ENCODE data around the gene MYL4.
A peak's percentile ranks its signal among the peaks of the same experiment; 100 is the strongest.
"Not testable (repeated sequence)": the region's sequence is repeated elsewhere in the genome, so short reads cannot be mapped to it uniquely, and the experiment has no call there.

Gene MYL4

DNA sequence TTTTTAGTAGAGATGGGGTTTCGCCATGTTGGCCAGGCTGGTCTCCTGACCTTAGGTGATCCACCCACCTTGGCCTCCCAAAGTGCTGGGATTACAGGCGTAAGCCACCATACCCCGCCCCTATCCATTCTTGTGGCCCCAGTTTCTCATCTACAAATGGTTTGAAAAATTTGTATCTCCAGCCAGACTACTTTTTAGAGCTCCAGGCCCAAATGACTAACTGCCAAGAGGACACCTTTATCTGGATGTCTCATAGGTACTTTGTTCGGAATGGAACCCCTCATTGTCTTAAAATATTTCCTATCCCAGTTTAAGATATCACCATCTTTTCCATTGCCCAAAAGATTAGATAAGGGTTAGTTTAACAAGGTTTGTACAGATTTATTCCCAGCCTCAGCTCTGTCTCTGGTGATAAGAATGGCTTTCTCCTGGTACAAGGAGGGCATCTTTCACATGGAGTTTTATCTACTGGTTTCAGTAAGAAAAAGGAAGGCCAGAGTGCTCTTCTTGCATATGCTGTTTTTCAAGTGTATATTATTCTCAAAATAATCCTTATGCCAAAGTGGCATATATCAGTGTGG, 15.1 kb upstream of the MYL4 start:
- no peak for DNase-seq (ENCODE audit: low read depth in 2 of 2)

DNA sequence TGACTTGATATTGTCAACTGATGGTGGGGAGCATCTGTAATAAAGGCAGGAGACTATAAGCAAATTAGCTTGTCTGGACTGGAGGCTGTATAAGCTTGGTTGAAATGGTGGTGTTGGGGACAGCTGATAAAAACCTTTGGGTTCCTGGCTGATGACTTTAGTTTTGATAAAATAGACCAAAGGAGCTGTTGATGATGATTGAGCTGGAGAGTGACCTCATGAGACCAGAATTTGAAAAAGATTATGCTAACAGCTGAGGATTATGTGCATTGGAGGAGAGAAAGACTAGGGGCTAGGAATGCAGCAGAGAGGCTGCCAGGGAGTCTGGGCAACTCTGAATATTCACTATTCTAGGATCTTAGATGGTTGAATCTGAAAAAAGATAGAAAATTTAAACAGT, 11.3 kb upstream of the MYL4 start:
- DNase-seq (ENCODE audit: low read depth in 2 of 2) = no peak

DNA sequence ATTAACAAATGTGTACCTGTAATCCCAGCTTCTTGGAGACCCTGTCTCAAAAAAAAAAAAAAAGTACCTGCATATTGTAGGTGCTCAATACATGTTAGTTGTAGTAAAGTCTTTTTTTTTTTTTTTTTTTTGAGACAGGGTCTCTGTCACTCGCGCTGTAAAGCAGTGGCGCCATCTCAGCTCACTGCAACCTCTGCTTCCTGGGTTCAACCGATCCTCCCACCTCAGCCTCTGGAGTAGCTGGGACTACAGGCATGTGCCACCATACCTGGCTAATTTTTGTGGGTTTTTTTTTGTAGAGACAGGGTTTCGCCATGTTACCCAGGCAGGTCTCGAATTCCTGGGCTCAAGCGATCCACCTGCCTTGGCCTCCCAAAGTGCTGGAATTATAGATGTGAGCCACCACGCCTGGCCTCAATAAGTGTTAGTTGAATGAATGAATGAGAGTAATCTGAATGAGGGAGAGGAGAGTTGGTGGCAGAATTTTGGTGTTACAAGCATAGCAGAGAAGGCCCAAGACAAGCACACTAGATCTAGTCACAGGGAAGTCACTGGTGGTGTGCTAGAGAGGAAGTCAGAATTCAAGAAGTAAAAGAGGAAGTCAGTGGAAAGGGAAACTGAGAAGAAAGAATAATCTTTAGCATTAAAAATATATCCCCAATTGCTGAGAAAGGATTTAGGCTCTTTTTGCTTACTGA, 9.4 kb upstream of the MYL4 start:
- DNase-seq (ENCODE audit: low read depth in 2 of 2) = no peak

DNA sequence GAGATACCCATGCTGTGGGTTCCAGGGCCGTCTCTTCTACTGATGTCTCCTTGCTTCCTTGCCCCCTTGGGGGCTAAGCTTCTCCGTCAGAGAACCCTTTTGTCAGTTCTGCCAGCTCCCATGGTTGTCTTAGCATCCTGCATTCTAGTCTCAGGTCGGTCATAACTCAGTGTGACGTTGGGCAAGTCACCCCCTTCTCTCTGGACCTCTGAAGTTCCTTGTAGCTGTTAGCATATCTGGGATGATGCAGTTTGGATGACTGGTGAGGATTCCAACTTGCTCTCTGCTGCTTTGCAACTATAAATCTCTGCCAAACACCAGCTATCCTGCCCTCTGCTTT, 8.9 kb upstream of the MYL4 start:
- DNase-seq (ENCODE audit: low read depth in 2 of 2) = no peak

DNA sequence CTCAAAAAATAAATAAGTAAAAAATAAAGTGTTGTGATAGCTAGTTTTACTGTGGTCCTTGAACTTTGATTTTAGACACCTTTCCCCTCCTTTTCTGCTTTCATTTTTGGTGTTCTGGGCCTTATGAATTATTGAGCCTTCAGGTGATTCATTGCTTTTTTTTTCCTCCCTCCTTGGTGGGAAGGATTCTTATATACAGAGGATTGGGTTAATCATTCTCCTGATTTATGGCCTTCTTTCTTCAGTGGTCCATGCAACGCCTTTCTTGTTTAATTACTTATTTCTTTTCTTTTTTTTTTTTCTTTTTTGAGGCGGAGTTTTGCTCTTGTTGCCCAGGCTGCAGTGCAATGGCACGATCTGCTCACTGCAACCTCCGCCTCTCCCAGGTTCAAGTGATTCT, 8.0 kb upstream of the MYL4 start:
- no peak for DNase-seq (ENCODE audit: low read depth in 2 of 2)

DNA sequence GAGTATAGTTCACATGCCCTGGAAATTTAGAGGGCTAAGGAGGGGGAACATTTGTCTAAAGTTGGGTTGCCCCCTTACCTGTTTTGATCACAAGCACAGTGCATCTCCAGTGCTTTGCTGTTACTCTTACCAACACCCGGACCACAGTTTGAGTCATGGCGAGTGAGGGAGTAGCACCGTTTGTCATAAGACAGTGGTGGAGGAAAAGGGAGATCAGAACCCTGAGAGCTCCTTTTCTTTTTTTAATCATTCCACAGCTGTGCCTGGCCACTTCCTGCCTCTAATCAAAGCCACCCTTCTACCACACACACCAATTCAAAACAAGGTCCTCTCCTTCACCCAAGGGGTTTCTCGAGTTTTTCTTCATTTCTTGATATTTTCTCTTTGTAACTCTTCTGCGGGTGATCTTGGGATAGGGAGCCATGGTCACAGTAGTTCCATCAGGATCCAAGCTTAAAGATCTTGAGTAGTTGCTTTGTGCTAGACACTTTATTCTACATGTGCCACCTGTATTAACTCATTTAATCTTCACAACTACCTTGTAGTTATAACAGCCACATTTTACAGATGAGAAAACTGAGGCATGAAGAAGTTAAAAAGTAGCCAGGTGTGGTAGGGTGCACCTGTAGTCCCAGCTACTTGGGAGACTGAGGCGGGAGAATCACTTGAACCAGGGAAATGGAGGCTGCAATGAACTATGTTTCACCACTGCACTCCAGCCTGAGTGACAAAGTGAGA, 5.0 kb upstream of the MYL4 start:
- DNase-seq (ENCODE audit: low read depth in 2 of 2) = peak; percentile 17 to 30

DNA sequence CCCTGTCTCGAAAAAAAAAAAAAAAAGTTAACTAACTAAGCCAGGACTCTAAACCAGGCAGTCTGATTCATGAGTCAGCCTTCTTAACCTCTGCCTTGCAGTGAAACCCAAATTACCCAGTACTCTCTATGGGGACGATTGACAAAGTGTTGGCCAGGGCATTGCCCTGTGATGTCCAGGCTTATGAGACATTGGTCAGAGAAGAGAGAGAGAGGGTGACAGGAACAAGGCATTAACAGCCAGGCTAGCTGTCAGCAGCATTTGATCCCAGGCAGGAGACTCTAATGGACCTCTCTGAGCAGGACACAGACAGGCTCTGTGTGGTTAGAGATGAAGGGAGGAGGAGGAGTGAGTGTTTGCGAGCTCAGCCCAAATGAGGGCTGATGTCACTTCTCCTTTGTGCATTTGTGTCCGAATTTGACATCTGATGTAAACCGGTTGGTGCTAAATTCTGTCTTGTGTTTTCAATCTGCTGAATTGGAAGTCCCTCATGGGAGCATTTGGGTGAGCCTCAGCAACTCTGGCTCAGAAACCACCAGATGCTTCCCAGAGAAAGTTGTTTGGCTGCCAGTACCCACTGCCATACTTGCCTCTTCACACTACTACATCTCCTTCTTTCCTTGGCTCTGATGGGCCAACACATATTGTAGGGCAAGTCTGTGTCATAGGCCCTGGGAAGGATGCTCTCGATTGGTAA, 4.3 kb upstream of the MYL4 start:
- no peak for DNase-seq (ENCODE audit: low read depth in 2 of 2)

DNA sequence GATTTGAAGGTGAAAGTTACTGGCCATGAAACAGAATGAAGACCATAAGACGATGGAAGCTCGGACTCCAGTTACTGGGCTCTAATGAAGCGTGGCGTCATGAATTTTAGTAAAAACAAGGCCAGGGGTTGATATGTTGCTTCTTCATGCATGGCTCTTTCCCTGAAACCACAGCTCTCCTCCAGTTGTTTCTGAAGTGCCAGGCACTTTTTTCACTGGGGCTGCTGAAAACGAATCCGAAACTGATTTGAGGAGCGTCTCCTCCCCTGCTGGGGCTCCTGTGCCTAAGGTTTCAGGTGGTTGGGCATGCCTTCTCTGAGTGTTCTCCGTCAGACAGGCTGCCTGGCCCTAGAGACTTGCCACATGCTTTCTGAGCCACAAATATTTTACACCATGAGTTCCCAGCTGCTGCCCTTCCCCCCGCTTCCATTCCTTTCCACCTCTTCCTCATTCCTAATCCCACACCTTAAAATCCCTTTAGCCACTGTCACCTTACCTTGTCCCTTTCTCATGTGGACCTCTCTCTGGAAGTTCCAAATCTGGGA, 3.7 kb upstream of the MYL4 start:
- peak; percentile 28 to 54 for DNase-seq (ENCODE audit: low read depth in 2 of 2)

DNA sequence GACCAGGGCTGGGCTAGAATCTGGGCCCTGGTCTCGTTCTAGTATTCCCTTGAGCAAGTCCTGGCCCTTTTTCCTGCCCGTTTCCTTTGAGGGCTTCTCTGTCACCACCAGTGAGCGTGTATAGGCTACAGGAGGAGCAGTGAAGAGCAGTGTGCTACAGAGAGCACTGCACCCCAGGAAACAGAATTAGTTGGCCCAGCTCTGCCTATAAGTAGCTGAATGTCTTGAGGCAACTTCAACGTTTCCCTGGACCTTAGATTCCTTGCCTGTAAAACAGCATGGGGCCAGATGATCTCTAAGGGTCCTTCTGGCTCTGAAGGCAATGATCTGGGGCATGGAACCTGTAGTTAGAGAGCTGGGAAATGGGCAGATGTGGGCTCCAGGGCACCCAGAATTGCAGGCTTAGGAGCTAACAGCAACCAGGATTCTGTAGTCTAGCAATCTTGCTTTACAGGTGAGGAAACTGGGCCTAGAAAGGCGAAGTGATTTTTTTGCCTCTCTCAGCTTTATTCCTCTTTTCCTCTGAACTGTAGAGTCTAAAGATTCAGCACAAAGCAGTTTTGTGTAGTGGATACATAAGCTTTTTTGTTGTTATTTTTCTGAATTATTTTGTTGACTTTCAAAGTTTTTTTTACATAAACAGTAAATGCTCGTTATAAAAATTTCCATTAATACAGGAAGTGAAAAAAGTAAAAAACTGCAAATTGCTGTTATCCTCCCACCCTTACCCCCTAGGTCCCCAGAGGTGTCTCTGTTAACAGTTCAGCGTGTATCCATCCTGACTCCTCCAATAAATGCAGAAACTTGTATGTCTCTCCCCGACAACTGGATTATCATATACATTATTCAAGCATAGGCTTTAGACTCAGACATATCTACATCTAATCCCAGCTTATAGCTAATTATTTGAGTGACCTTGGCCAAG, 1.7 kb upstream of the MYL4 start:
- no peak for DNase-seq (ENCODE audit: low read depth in 2 of 2)

DNA sequence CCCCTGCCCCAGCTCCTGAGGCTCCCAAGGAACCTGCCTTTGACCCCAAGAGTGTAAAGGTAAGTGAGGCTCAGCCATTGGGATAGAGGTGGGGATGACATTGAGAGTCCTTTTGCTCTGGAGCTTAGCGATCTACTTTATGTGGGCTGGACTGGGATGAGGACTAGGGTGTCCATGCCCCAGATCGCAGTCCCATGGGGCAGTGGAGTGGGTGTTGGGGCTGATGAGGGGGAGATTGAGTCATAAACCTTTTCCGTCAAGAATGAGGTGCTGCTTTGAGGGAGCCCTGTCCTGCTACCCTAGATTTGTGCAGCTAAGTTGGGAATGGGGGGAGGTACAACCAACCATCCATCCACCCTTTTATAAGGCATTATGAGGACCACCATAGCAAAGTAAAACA, 351 bp downstream of the MYL4 start:
- no peak for DNase-seq (ENCODE audit: low read depth in 2 of 2)

DNA sequence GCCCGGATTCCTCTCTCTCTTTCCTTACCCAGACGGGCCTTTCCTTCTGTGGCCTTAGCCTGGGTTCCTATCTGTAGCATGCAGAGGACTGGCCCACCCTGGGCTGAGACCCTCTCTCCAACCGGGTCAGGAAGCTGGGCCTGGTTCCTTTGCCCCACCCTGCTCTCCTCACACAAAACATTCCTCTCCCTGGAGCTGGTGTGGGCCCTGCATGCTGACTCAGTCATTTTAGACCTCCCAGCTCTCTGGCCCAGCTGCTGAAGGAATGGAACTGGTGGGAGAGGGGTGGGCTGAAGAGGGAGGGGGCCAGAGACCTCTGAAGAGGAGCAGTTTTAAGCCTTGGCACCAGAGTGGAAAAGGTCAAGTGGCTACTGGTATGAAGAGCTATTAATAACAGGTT, 957 bp downstream of the MYL4 start:
- no peak for DNase-seq (ENCODE audit: low read depth in 2 of 2)

DNA sequence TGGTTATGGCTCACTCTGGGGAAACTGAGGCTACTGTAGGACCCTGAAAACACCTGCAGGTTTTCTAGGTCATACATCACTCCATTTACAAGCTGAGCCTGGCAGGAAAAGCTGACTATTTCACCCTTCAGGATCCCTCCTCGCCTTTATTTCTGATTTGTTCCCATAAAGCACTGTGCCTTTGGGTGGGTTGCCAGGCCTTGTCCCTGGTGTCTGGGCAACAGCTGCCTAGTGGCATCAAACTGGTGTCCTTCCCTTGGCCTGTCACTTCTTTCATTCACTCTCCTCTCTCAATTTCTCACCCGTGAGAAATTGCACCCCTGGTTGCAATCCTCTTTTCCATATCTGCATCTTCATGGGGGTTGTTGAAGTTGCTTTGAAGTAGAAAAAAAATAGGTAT, 1.6 kb downstream of the MYL4 start:
- no peak for DNase-seq (ENCODE audit: low read depth in 2 of 2)

DNA sequence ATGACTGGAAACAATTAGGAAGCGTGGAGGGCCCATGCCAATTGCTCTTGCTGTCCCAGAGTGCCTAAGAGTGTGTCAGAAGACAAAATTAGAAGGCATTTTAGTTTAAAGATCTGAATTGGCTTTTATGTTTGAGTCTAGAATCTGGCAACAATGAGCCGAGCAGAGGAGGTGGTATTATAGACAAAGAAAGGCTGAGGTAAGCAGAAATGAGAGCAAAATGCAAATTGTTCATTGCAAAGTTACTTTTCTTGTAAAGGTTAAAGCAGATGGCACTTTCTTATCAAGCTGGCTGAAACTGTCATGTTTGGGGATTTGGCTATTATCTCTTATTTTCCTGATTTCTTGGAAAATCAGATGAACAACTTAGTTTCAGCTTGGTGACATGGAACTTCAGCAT, 3.3 kb downstream of the MYL4 start:
- no peak for DNase-seq (ENCODE audit: low read depth in 2 of 2)

DNA sequence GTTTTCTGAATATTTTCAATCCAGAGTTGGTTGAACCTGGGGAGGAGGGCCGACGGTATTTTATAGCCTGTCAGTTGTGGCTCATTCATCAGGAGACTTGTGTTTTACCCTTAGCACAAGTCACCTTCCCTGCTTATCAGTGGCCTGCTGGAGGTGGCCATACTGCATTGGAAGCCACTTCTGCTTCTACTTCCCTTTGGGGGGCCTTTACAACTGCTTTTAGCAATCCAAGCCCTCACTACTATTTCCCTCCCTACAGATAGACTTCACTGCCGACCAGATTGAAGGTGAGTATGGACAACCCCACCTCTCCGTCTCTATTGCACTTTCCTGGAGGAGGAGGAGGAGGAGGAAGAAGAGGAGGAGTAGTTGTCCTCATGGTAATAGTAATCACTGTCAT, 4.4 kb downstream of the MYL4 start:
- no peak for DNase-seq (ENCODE audit: low read depth in 2 of 2)

DNA sequence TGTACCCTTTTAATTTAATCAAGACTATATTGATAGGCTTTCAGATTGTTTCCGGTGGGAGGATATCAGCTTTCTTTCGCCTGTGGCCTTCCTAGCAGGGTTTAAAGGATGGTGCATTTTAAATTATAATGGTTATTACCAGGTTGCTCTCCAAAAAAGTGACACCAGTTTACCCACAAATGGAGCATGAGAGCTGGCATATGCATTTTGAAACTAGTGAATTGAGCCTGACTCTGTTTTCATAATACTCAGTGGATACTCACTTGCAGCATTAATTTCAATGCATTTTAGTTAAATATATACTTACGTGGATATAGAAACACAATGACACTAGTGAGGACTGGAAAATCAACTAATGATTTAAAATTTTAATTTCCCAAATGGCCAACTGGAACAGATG, 5.8 kb downstream of the MYL4 start:
- no peak for DNase-seq (ENCODE audit: low read depth in 2 of 2)

DNA sequence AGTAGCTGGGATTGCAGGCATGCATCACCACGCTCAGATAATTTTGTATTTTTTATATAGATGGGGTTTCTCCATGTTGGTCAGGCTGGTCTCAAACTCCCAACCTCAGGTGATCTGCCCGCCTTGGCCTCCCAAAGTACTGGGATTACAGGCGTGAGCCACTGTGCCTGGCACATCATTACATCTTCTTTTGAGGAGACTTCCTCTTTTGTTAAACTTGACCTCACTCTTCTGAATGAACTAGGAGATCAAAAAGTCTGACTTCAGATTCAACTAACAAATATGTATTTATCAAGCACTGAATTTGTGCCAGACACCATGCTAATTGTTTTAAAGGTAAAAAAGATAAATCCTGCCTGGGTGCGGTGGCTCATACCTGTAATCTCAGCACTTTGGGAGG, 7.7 kb downstream of the MYL4 start:
- not testable (repeated sequence) for DNase-seq (ENCODE audit: low read depth in 2 of 2)

DNA sequence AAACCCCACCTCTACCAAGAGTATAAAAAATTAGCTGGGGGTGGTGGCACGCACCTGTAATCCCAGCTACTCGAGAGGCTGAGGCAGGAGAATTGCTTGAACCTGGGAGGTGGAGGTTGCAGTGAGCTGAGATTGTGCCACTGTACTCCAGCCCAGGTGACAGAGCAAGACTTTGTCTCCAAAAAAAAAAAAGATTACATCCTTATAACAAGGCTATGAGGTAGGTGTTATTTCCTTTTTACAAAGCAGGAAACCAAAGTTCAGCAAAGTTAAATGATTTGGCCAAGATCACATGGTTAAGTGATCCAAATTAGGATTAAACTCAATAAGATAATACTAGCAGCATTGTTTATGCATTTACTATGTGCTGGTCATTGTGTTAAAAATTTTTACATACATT, 8.1 kb downstream of the MYL4 start:
- not testable (repeated sequence) for DNase-seq (ENCODE audit: low read depth in 2 of 2)

DNA sequence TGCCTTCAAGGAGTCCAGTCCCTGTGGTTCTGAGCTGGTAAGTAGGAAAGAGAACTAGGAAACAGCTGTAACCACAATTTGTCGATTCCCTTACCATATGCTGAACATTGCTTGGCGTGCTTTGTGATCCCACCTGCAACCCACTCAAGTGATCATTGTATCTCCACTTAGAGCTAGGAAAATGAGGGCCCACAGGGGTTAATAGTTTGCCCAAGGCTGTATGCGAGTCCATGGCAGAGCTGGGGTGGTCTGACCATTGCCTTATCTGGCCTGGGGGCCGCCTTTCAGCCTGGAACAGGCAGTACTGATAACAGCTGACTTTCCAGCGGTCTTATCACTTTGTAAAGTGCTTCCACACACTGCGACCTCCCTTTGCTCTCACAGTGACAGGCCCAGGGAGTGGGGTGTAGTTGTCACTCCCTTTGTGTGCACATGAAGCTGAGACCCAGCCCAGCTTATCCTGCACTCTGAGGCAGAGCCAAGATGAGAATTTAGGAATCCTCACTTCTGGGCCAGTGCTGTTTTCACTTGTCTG, 9.8 kb downstream of the MYL4 start:
- DNase-seq (ENCODE audit: low read depth in 2 of 2) = no peak

DNA sequence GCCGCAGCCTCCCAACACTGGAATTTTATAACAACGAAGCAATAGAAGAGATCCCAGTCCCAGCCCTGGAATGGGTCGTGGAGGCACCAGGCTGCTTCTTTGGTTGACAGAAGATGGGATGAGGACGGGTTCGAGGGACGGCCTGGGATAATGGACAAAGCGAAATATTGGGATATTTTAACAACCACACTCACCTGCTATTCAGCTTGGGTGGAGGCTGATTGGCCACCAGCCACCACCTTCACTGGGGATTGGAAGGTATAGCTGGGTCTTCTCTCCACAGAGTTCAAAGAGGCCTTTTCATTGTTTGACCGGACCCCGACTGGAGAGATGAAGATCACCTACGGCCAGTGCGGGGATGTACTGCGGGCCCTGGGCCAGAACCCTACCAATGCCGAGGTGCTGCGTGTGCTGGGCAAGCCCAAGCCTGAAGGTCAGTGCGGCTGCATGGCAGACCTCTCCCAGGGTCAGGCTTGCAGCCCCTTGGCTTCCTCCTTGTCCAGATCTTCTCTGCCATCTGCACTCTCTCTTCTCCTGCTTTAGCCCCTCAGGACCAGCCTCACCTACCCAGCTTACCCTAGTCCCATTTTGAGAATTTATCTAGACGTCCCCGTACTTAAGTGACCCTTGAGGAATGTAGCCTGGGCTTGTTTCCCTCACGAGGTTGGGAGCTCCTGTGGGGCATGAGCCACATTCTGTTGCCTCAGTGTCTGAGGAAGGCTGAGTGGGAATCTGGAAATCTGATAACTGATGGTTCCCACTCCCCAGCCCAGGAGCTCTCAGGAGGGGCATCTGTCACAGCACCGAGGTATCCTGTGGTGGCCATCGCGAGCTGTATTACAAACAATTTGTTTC, 10.7 kb downstream of the MYL4 start:
- no peak for DNase-seq (ENCODE audit: low read depth in 2 of 2)

DNA sequence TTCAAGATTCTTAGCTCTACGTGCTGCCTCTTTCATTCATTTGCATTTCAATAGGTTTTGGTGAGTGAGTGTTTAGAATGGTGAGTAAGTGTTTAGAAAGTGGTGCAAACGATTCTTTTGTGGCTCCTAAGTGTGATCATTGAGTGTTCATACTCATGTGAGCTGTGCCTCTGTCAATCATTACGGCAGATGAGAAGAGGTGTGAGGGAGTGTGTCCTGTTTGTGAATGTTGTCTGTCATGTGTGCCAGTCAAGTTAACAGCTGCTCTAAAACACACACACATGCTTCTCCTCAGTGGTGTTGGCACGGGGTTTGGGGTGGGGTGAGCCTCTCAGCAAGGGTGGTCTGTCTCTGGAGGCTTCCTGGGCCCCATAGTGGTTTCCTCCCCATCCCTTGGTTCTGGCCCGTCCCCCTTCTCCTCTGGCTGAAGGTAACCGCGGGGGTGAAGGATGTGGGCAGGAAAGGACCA, 11.4 kb downstream of the MYL4 start:
- DNase-seq (ENCODE audit: low read depth in 2 of 2) = no peak

Data from stimulated activated CD8-positive, alpha-beta memory T cell treated with anti-CD3 and anti-CD28 coated beads, Interleukin-15, amount 100 ng/mL, for 4 hours (primary cell).